HEK293 (cell line): ENCODE data around the gene ANO8.

Experiments
- CTCF ChIA-PET: fragments of 350-600 bp; formaldehyde crosslinking; extraction: SDS; loops from one replicate; lab custom pipeline; 2021; ENCODE audit warnings: antibody characterized with exemption; lab: Yijun Ruan, JAX
- POLR2A ChIA-PET: fragments of 300-600 bp; formaldehyde crosslinking; extraction: SDS; loops from one replicate; lab custom pipeline; 2020; ENCODE audit warnings: antibody characterized with exemption, inconsistent platforms; lab: Yijun Ruan, JAX
- H3K27ac ChIP-seq: fragments of 200-500 bp; sonication (Bioruptor generic); 2 replicates; pipeline ENCODE4 v1.5.1; 2014; ENCODE audit warnings: low read depth, low read length, control low read depth, inconsistent platforms; ENCODE audit errors: extremely low read depth
- H3K36me3 ChIP-seq, 2 experiments: fragments of 200-500 bp in 1 of 2; sonication (Bioruptor generic) in 1 of 2; 1 replicate in 1 of 2; 2 replicates in 1 of 2; pipeline ENCODE4 v1.5.1; 2014 to 2017; ENCODE audit warnings: inconsistent platforms in 2 of 2, low read length in 2 of 2; ENCODE audit not compliant: control insufficient read depth in 2 of 2, insufficient read depth in 1 of 2
- H3K4me1 ChIP-seq: fragments of 200-500 bp; sonication (Bioruptor generic); 2 replicates; pipeline ENCODE4 v1.5.1; 2014; ENCODE audit warnings: mild to moderate bottlenecking, low read length, inconsistent platforms; ENCODE audit not compliant: control insufficient read depth, insufficient read depth
- H3K4me3 ChIP-seq: 2 replicates; pipeline ENCODE4 v1.5.1; 2011; ENCODE audit warnings: low read depth, mild to moderate bottlenecking, control low read depth, low read length, moderate library complexity
- H3K9me3 ChIP-seq: fragments of 200-500 bp; sonication (Bioruptor generic); 2 replicates; pipeline ENCODE4 v1.5.1; 2014; ENCODE audit warnings: low read depth, low read length, inconsistent platforms; ENCODE audit not compliant: control insufficient read depth, insufficient read depth
- BCL11A ChIP-seq: fragments of 450-650 bp; formaldehyde crosslinking; IDR thresholded peaks from 2 replicates; pipeline ENCODE4 v1.5.1; 2016; ENCODE audit warnings: low read depth, missing biosample characterization, missing genetic modification characterization
- KLF9 ChIP-seq: fragments of 450-650 bp; formaldehyde crosslinking; IDR thresholded peaks from 2 replicates; pipeline ENCODE4 v1.5.1; 2016; ENCODE audit warnings: missing biosample characterization, missing genetic modification characterization, low read depth
- MEIS1 ChIP-seq: sonication (generic); formaldehyde crosslinking; IDR thresholded peaks from 2 replicates; pipeline ENCODE4 v1.8.1; 2022; ENCODE audit warnings: missing genetic modification reagents, mild to moderate bottlenecking, borderline replicate concordance
- ZBTB1 ChIP-seq: fragments of 450-650 bp; formaldehyde crosslinking; IDR thresholded peaks from 2 replicates; pipeline ENCODE4 v1.5.1; 2016; ENCODE audit warnings: missing biosample characterization, missing genetic modification characterization
- ZBTB8A ChIP-seq: fragments of 450-650 bp; formaldehyde crosslinking; IDR thresholded peaks from 2 replicates; pipeline ENCODE4 v1.5.1; 2016; ENCODE audit warnings: missing biosample characterization, missing genetic modification characterization
- ZNF19 ChIP-seq: fragments of 450-650 bp; formaldehyde crosslinking; IDR thresholded peaks from 2 replicates; pipeline ENCODE4; 2016; ENCODE audit warnings: missing biosample characterization, missing genetic modification characterization, low read depth
- ZNF501 ChIP-seq: fragments of 450-650 bp; formaldehyde crosslinking; IDR thresholded peaks from 2 replicates; pipeline ENCODE4 v1.5.1; 2016; ENCODE audit warnings: missing biosample characterization, missing genetic modification characterization
- ZNF521 ChIP-seq: fragments of 450-650 bp; formaldehyde crosslinking; IDR thresholded peaks from 2 replicates; pipeline ENCODE4 v1.5.1; 2017; ENCODE audit warnings: missing biosample characterization, mild to moderate bottlenecking, missing genetic modification characterization
- ZNF654 ChIP-seq: fragments of 450-650 bp; formaldehyde crosslinking; IDR thresholded peaks from 2 replicates; pipeline ENCODE4 v1.5.1; 2016; ENCODE audit warnings: low read depth, missing biosample characterization, missing genetic modification characterization
- ZNF707 ChIP-seq: fragments of 450-650 bp; formaldehyde crosslinking; IDR thresholded peaks from 2 replicates; pipeline ENCODE4 v1.5.1; 2016; ENCODE audit warnings: missing biosample characterization, missing genetic modification characterization
- TF ChIP-seq, protein P1 (sequence below): fragments of 450-650 bp; formaldehyde crosslinking; IDR thresholded peaks from 2 replicates; pipeline ENCODE4 v1.5.1; 2016; ENCODE audit warnings: missing biosample characterization, missing genetic modification characterization
- TF ChIP-seq, protein P2 (sequence below): fragments of 450-650 bp; formaldehyde crosslinking; IDR thresholded peaks from 2 replicates; pipeline ENCODE4 v1.5.1; 2016; ENCODE audit warnings: missing biosample characterization, missing genetic modification characterization, borderline replicate concordance
- TF ChIP-seq, protein P3 (sequence below): fragments of 450-650 bp; IDR thresholded peaks from 2 replicates; pipeline ENCODE4 v1.5.1; 2018; ENCODE audit warnings: missing biosample characterization, mild to moderate bottlenecking, missing genetic modification characterization
- TF ChIP-seq, protein P4 (sequence below): fragments of 450-650 bp; formaldehyde crosslinking; IDR thresholded peaks from 2 replicates; pipeline ENCODE4 v1.5.1; 2016; ENCODE audit warnings: missing biosample characterization, missing genetic modification characterization
- TF ChIP-seq, protein P5 (sequence below): fragments of 450-650 bp; formaldehyde crosslinking; IDR thresholded peaks from 2 replicates; pipeline ENCODE4 v1.5.1; 2016; ENCODE audit warnings: missing biosample characterization, missing genetic modification characterization

Gene ANO8

DNA sequence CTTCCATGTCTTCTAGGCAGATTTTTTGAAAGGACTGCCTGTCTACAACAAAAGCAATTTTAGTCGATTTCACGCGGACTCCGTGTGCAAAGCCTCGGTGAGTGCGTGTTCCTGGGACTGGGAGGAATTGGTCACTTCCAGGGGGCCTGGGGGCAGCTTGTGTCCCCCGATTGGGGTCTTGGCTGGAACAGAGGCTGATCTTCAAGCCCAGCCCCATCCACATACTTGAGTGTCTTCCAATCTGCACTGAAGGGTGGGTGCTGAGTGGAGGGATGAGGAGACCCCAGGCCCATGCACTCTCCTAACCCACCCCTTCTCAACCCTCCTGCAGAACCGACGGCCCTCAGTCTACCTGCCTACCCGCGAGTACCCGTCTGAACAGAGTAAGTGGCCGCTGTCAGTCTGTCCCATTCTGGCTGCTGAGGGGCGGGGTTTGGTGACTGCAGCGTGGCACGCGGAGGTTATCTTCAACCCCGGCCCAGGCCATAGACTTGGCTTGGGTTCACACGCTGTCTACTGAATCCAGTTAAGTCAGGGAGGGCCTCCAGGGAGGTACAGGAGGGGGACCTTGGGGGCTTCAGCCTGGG lies 20.6 kb downstream of the ANO8 start:
- ChIA-PET POLR2A (no interaction called here), CTCF (interaction anchor here (0.7 kb wide), 1 partner anchor 80 kb away, joined by 3 read pairs; no protein-coding TSS in a partner anchor)
- H3K4me3 ChIP-seq = no peak overlapping the region
- TF ChIP-seq ZBTB1 (tag by site-specific recombination) (no peak), ZNF521 (no peak), ZNF707 (tag by site-specific recombination) (no peak), ZNF654 (no peak), ZNF501 (tag by site-specific recombination) (no peak), ZNF19 (tag by site-specific recombination) (no peak), KLF9 (no peak), BCL11A (no peak), MEIS1 (CRISPR knock-in tag) (no peak), ZBTB8A (tag by site-specific recombination) (no peak)
- TF ChIP-seq, protein P1, sequence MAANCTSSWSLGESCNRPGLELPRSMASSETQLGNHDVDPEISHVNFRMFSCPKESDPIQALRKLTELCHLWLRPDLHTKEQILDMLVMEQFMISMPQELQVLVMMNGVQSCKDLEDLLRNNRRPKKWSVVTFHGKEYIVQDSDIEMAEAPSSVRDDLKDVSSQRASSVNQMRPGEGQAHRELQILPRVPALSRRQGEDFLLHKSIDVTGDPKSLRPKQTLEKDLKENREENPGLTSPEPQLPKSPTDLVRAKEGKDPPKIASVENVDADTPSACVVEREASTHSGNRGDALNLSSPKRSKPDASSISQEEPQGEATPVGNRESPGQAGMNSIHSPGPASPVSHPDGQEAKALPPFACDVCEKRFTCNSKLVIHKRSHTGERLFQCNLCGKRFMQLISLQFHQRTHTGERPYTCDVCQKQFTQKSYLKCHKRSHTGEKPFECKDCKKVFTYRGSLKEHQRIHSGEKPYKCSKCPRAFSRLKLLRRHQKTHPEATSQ (tag by site-specific recombination) = no peak
- TF ChIP-seq, protein P2, sequence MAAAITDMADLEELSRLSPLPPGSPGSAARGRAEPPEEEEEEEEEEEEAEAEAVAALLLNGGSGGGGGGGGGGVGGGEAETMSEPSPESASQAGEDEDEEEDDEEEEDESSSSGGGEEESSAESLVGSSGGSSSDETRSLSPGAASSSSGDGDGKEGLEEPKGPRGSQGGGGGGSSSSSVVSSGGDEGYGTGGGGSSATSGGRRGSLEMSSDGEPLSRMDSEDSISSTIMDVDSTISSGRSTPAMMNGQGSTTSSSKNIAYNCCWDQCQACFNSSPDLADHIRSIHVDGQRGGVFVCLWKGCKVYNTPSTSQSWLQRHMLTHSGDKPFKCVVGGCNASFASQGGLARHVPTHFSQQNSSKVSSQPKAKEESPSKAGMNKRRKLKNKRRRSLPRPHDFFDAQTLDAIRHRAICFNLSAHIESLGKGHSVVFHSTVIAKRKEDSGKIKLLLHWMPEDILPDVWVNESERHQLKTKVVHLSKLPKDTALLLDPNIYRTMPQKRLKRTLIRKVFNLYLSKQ (tag by site-specific recombination) = no peak
- TF ChIP-seq, protein P3, sequence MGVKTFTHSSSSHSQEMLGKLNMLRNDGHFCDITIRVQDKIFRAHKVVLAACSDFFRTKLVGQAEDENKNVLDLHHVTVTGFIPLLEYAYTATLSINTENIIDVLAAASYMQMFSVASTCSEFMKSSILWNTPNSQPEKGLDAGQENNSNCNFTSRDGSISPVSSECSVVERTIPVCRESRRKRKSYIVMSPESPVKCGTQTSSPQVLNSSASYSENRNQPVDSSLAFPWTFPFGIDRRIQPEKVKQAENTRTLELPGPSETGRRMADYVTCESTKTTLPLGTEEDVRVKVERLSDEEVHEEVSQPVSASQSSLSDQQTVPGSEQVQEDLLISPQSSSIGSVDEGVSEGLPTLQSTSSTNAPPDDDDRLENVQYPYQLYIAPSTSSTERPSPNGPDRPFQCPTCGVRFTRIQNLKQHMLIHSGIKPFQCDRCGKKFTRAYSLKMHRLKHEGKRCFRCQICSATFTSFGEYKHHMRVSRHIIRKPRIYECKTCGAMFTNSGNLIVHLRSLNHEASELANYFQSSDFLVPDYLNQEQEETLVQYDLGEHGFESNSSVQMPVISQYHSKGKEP (tag by site-specific recombination) = no peak
- TF ChIP-seq, protein P4, sequence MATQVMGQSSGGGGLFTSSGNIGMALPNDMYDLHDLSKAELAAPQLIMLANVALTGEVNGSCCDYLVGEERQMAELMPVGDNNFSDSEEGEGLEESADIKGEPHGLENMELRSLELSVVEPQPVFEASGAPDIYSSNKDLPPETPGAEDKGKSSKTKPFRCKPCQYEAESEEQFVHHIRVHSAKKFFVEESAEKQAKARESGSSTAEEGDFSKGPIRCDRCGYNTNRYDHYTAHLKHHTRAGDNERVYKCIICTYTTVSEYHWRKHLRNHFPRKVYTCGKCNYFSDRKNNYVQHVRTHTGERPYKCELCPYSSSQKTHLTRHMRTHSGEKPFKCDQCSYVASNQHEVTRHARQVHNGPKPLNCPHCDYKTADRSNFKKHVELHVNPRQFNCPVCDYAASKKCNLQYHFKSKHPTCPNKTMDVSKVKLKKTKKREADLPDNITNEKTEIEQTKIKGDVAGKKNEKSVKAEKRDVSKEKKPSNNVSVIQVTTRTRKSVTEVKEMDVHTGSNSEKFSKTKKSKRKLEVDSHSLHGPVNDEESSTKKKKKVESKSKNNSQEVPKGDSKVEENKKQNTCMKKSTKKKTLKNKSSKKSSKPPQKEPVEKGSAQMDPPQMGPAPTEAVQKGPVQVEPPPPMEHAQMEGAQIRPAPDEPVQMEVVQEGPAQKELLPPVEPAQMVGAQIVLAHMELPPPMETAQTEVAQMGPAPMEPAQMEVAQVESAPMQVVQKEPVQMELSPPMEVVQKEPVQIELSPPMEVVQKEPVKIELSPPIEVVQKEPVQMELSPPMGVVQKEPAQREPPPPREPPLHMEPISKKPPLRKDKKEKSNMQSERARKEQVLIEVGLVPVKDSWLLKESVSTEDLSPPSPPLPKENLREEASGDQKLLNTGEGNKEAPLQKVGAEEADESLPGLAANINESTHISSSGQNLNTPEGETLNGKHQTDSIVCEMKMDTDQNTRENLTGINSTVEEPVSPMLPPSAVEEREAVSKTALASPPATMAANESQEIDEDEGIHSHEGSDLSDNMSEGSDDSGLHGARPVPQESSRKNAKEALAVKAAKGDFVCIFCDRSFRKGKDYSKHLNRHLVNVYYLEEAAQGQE = no peak
- TF ChIP-seq, protein P5, sequence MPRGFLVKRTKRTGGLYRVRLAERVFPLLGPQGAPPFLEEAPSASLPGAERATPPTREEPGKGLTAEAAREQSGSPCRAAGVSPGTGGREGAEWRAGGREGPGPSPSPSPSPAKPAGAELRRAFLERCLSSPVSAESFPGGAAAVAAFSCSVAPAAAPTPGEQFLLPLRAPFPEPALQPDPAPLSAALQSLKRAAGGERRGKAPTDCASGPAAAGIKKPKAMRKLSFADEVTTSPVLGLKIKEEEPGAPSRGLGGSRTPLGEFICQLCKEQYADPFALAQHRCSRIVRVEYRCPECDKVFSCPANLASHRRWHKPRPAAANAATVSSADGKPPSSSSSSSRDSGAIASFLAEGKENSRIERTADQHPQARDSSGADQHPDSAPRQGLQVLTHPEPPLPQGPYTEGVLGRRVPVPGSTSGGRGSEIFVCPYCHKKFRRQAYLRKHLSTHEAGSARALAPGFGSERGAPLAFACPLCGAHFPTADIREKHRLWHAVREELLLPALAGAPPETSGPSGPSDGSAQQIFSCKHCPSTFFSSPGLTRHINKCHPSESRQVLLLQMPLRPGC (tag by site-specific recombination) = no peak
- no peaks in the 10 kb centered on the region for H3K4me1 ChIP-seq
- no peaks in the 10 kb centered on the region for H3K9me3 ChIP-seq
- H3K27ac ChIP-seq = no peak overlapping the region
- peaks cover 3 to 49% of the 10 kb centered on the region in 2 experiments; a peak in 2 of 3 replicates for H3K36me3 ChIP-seq
